Measurements from ENCODE around the gene CALML5.
"Not testable (repeated sequence)": the region's sequence is repeated elsewhere in the genome, so short reads cannot be mapped to it uniquely, and the experiment has no call there.

The CALML5 gene

DNA sequence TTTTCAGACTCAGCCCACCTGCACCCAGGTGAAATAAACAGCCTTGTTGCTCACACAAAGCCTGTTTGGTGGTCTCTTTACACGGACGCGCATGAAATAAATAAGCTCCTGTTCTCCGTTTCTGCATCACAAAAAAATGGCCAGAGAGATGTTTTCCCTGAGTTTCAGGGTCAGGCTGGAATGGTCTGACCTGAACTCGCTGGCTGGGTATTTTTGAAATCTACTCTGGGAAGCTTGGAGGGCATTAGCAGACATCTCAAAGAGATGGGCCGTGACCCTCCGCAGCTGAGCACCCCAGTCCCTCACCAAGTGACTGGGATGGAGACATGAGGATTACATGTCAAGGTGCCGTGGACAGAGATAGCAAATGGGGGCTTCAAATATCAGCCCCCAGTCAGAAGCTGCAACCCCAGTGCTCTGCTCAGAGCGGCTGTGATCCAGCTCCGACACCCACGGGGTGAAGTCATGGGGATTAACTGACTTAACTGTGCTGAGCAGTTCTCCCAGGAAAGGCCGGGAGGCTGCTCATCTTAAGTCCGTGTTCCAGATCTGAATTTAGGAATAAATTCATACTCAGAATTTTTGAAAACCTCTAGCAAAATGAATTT lies 22.3 kb downstream of the CALML5 start:
- Histone ChIP-seq H3K27me3 (no peaks in the 10 kb centered on the region), H3K4me3 (no peak overlapping the region), H3K27ac (no peak overlapping the region), H3K4me1 (no peaks in the 10 kb centered on the region), H3K9me3 (no peaks in the 10 kb centered on the region), H3K36me3 (no peaks in the 10 kb centered on the region)
- intact Hi-C loops (cut with DNase I; ENCODE audit: low total_unique reads) = no loop called here
- TF ChIP-seq, protein P1, sequence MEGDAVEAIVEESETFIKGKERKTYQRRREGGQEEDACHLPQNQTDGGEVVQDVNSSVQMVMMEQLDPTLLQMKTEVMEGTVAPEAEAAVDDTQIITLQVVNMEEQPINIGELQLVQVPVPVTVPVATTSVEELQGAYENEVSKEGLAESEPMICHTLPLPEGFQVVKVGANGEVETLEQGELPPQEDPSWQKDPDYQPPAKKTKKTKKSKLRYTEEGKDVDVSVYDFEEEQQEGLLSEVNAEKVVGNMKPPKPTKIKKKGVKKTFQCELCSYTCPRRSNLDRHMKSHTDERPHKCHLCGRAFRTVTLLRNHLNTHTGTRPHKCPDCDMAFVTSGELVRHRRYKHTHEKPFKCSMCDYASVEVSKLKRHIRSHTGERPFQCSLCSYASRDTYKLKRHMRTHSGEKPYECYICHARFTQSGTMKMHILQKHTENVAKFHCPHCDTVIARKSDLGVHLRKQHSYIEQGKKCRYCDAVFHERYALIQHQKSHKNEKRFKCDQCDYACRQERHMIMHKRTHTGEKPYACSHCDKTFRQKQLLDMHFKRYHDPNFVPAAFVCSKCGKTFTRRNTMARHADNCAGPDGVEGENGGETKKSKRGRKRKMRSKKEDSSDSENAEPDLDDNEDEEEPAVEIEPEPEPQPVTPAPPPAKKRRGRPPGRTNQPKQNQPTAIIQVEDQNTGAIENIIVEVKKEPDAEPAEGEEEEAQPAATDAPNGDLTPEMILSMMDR (IDR thresholded peaks at IDR 0.05) = no peak
- no peak for DNase-seq

DNA sequence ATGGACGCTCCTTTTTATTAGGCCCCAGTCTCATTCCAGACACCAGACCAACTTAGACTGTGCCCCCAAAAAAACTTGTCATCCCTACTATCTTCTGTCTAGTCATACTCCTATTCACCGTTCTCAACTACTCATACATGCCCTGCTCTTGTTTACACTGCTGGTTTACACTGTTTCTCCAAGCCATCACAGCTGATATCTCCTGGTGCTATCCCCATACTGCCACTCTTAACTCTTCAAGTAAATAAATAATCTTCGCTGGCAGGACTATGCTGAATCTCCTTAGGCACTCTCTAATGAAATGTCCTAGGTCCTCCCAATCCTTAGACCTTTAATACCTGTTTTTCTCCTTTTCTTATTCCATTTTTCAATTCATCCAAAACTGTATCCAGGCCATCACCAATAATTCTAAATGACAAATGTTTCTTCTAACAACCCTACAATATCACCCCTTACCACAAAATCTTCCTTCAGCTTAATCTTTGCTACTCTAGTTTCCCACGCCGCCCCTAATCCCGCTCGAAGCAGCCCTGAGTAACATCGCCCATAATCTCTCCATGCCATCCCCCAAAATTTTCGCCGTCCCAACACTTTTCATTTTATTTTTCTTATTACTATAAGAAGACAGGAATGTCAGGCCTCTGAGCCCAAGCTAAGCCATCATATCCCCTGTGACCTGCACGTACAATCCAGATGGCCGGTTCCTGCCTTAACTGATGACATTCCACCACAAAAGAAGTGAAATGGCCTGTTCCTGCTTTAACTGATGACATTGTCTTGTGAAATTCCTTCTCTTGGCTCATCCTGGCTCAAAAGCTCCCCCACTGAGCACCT lies 23.2 kb downstream of the CALML5 start:
- H3K4me3 ChIP-seq; H3K27me3 ChIP-seq; H3K36me3 ChIP-seq; H3K9me3 ChIP-seq; intact Hi-C loops (cut with DNase I; ENCODE audit: low total_unique reads); H3K4me1 ChIP-seq; H3K27ac ChIP-seq; DNase-seq: not testable (repeated sequence)

GRCh38 chr10:5475088-5475487 lies 24.3 kb downstream of the CALML5 start:
- H3K4me3 ChIP-seq, DNase-seq, H3K9me3 ChIP-seq: not testable (repeated sequence)

DNA sequence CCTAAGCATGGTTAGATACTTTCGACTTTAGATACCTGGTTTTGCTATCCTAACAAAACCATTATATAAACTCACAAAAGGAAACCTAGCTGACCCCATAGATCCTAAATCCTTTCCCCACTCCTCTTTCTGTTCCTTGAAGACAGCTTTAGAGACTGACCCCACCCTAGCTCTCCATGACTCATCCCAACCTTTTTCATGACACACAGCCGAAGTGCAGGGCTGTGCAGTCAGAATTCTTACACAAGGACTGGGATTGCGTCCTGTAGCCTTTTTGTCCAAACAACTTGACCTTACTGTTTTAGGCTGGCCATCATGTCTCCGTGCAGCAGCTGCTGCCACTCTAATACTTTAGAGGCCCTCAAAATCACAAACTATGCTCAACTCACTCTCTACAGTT lies 24.7 kb downstream of the CALML5 start:
- H3K36me3 ChIP-seq; H3K27ac ChIP-seq; H3K27me3 ChIP-seq; H3K4me1 ChIP-seq; DNase-seq; H3K9me3 ChIP-seq; H3K4me3 ChIP-seq; intact Hi-C loops (cut with DNase I; ENCODE audit: low total_unique reads): not testable (repeated sequence)

More at GRCh38 chr10:5475088-5475487, 24.3 kb downstream of the CALML5 start:
- H3K27me3 ChIP-seq; H3K27ac ChIP-seq; intact Hi-C loops (cut with DNase I; ENCODE audit: low total_unique reads); H3K4me1 ChIP-seq; H3K36me3 ChIP-seq: not testable (repeated sequence)

GRCh38 chr10:5470062-5470751 lies 29.2 kb downstream of the CALML5 start:
- intact Hi-C loops (cut with DNase I; ENCODE audit: low total_unique reads) = no loop called here
- Histone ChIP-seq H3K4me3 (no peak overlapping the region), H3K27me3 (no peaks in the 10 kb centered on the region), H3K9me3 (peaks cover 0 to 12% (median 0%) of the 10 kb centered on the region in 3 donors), H3K27ac (no peak overlapping the region), H3K36me3 (no peaks in the 10 kb centered on the region), H3K4me1 (peaks cover 0 to 18% (median 7%) of the 10 kb centered on the region in 4 donors)
- TF ChIP-seq, protein P1 (IDR thresholded peaks at IDR 0.05) = no peak
- peak in 1 of 2 donors; percentile 56 for DNase-seq

GRCh38 chr10:5469353-5470061 lies 29.9 kb downstream of the CALML5 start:
- TF ChIP-seq, protein P1 (IDR thresholded peaks at IDR 0.05) = no peak
- Histone ChIP-seq H3K4me3 (no peak overlapping the region), H3K36me3 (no peaks in the 10 kb centered on the region), H3K27me3 (no peaks in the 10 kb centered on the region), H3K4me1 (peaks cover 0 to 18% (median 7%) of the 10 kb centered on the region in 4 donors), H3K27ac (no peak overlapping the region), H3K9me3 (peaks cover 0 to 12% (median 0%) of the 10 kb centered on the region in 3 donors)
- intact Hi-C loops (cut with DNase I; ENCODE audit: low total_unique reads) = loop anchor here (5.0 kb wide), 1 partner anchor 48 kb away; no protein-coding TSS in a partner anchor
- peak in 1 of 2 donors; percentile 35 for DNase-seq
